ENCODE results near the gene CSKMT. TPM values are rescaled to one million over a fixed set of nuclear protein-coding genes. Genes with fewer than 3 reads are reported as not detected.
A peak's percentile ranks its signal among the peaks of the same experiment; 100 is the strongest.
"Not testable (repeated sequence)": the region's sequence is repeated elsewhere in the genome, so short reads cannot be mapped to it uniquely, and the experiment has no call there.

The CSKMT gene
- total RNA-seq, 1 donor from 2014 or later, result 3.2 TPM

DNA sequence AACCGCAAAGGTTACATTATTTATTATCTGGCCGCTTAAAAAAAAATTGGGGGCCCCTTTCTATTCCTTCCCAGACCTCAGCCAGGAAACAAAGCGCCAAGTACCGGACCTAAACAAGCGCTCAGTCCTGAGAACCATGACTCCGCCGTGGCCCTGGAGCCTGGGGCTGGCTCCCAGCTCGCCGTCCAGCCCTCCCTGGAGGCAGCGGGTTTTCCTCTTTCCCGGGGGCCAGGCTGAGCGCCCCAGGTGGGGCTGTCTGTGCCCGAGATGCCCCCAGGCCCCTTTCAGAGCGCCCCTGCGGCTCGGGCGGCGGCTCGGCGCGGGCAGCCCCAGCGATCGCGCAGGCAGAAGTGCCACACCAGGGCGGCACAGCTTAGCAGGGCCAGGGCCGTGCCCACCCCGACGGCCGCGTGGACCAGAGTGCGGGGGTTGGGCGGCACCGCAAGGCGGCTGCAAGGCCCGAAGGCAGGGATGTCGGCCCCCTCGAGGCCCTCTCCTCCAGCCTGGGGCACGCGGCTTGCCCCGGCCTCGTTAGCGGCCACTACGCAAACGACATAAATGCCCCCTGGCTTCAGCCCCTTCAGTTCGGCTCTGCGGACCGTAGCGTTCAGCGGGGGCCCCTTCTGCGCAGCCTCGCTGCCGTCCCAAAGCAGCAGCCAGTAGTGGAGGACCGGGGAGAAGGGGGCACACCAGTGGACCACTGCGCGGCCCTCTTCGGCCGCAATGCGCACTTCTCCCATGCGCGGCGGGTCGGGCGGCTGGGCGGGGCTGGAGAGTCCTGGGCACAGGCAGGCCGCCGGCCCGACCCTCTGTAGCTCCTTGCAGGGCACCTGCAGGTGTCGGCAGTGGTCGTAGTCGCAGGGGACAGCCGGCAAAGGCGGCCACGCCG lies 22.6 kb downstream of the CSKMT start:
- DNase-seq (ENCODE audit: low read depth), result no peak

DNA sequence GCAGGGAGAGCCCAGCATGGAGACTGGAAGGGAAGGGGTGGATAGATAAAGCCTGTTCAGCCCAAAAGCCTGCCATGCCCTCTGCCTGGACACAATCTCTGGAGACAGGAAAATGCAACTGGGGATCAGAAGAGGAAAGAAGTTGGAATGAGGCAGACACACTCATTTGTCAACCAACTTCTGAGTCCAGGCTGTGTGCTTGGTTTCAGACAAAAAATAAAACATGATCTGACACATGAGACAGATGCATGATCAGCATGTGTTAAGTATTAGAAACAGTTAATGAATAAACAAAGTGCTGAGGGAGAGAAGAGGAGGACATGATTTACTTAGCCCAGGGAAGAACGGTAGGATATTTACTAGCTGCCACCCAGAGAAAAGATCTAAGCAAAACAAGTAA lies 23.4 kb downstream of the CSKMT start:
- peak; percentile 43 for DNase-seq (ENCODE audit: low read depth)

DNA sequence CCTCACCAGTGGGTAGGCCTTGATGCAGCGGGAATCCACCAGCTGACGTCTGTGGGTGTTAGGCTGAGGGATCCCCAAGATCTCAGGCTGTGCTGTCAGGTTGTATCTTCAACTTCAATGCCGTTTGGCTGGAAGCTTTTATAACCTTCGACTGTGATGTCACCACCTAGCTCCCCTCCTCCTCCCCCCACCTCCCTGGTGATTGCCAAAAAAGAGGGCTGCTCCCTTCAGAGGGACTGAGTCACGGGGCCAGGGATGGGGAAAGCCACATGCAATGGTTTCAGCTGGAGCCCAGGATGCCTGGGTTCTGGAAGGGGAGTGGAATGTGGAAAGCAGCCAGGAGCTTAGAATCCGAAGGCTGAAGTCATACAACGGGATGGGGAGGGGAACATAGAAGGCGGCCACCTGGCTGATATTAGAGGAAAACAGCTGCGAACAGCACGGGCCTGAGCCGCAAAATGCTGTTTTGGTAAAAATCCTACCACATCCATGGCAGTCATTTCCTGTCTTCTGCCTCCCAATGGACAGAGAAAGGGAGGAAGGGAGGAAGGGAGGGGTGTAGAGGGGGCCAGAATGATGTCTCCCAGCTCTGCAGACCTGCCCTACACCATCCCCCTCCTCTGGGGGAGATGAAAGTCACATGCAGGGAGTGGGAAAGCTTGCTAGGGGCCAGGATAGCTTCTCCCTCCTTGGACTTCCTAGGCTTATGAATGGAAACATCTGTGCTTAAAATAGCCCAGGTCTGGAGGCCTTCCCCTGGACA lies 24.5 kb downstream of the CSKMT start, which contains the start of gene LRRN4CL:
LRRN4CL (minus strand) TSS at position 110 of the 763 bp plus-strand sequence. CDS start 1,022 bp downstream, outside the sequence.
- peak; percentile 100 for DNase-seq (ENCODE audit: low read depth)

DNA sequence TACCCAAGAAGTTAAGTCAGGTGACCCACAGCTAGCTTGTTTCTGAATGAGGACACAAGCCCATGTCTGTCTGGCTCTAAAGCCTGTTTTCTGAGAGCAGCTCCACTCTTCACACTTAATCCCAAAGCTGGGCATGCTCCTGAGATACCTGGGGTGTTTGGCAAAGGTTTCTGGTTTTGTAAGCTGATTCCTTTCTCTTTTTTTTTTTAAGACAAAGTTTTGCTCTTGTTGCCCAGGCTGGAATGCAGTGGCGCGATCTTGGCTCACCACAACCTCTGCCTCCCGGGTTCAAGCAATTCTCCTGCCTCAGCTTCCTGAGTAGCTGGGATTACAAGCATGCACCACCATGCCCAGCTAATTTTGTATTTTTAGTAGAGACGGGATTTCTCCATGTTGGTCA lies 28.5 kb downstream of the CSKMT start:
- not testable (repeated sequence) for DNase-seq (ENCODE audit: low read depth)

DNA sequence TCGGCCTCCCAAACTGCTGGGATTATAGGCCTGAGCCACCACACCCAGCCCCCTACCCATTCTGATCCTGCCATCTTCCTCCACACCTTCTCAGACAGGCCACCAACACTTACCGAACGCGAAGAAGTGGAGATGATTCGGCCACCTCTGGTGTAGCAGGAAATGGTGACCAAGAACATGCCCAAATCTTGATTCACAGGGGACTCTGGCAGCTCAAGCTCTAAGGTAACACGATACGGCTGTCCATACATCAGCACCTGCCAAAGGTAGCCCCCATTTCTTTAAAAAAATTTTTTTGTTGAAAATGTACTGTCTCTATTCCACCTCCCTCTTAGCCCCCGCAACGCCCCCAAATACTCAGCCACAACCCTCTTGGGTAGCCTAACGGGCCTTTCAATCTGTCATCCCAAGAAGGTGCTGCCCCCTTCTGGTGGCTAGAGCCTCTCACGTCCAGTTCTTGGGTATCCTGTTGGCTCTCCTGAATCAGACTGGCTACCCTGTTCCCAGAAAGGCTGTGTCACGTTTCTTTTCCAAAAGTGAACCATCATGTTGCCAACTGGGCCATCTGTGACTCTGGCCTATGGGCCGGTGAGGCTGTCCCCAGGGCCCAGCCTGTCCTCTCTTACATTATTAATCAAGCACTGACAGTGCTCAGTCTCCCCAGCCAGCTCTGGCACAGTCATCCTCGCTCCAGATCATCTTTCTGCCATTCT lies 29.5 kb downstream of the CSKMT start:
- DNase-seq (ENCODE audit: low read depth), result peak; percentile 94

DNA sequence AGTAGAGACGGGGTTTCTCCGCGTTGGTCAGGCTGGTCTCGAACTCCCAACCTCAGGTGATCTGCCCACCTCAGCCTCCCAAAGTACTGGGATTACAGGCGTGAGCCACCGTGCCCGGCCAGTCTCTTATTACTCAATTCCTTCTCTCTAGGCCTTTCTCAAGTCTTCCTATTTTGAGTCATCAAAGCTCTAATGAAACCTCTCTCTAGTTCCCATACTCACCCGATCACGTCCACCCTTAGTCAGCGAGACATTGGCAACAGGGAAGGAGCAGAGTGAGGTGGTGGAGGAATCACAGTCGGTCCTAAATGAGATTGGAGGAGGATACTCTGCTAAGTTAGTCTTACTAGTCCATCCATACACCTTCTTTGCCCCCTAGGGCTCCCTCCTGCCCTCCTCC lies 37.1 kb downstream of the CSKMT start:
- DNase-seq (ENCODE audit: low read depth), result no peak

DNA sequence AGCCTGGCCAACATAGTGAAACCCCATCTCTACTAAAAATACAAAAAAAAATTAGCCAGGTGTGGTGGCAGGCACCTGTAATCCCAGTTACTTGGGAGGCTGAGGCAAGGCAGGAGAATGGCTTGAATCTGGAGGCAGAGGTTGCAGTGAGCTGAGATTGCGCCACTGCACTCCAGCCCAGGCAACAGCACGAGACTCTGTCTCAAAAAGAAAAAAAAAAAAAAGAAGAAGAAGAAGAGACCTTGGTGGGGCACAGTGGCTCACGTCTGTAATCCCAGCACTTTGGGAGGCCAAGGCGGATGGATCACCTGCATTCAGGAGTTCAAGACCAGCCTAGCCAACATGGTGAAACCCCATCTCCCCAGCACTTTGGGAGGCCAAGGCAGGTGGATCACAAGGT lies 38.8 kb downstream of the CSKMT start:
- not testable (repeated sequence) for DNase-seq (ENCODE audit: low read depth)

DNA sequence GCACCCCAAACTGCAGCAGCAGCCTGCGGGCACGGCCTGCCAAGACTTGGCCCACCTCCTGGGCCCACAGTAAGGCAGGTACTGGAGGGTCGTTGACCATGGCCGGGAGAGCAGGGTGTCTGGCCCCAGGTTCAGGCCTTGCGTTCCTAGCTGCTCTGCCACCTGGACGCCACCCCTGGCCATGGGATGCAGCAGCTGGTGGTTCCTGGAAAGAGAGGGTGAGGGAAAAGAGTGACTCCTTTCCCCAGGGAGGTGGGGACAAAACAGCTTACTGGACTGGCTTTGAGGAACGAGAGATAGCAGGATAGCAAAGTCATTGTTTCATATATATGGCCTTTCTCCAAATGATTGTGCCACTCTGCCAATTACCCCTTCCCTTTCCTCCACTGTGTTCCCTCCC lies 40.3 kb downstream of the CSKMT start:
- DNase-seq (ENCODE audit: low read depth), result no peak

DNA sequence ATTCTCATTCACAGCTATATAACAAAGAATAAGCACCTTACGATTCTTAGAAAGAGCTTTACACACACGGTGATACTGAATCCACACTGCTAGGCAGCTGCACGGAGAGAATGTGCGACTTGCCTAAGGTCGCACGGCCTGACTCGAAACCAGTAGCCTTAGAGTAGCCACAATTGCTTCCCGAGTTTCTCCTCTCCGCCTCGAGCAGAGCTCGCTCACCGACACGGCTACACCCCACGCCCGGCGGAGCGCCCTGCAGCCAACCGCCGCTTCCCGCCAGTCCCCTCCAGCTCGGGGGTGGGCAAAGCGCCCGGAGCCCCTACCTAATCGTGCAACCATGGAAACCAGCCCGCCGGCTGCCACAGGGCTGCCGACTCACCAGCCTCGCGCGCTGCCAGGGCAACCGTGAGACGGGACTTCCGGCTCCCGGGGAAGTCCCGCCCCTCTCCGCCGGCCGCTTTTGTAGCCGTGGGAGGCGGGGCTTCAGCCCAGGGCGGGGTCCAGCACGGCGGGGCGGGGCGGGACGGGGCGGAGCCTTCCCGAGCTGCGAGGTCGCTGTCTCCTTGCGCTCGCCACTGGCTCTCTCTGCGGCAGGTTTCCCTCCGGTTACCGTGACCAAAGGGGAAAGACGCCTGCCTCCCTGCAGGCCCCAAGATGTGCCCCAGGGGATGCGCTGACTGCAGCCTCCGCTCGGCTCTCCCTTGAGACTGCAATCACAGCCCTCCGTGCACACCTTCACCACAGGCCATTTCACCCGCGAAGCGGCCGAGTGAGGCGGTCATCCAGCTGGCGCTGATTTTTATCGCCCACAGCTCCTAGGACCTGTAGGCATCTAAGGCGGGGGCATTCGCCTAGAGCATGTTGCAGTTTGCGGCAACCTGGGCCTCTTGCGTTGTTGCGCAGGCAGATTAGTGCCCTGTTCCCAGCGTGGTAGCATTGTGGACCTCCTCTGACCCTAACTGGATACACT lies 41.1 kb downstream of the CSKMT start:
- DNase-seq (ENCODE audit: low read depth), result peak; percentile 95

DNA sequence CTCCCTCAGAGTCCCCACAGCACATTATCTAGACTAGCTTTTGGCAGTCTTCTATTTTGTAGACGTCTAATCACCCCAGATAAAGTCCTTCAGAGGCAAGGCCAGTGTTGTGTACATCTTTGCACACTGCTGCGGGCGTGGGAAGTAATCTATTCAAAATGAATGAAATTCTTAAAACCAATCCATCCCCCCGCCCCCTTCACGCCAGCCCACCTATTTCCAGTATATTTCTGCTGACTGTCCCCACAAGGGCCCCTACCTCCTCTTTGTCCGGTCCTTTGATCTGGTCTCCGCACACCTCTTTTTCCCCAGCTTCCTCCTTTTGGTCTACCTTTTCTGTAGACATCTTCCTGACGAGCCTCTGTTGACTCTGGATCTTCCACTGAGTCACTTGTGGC lies 41.7 kb downstream of the CSKMT start:
- no peak for DNase-seq (ENCODE audit: low read depth)

DNA sequence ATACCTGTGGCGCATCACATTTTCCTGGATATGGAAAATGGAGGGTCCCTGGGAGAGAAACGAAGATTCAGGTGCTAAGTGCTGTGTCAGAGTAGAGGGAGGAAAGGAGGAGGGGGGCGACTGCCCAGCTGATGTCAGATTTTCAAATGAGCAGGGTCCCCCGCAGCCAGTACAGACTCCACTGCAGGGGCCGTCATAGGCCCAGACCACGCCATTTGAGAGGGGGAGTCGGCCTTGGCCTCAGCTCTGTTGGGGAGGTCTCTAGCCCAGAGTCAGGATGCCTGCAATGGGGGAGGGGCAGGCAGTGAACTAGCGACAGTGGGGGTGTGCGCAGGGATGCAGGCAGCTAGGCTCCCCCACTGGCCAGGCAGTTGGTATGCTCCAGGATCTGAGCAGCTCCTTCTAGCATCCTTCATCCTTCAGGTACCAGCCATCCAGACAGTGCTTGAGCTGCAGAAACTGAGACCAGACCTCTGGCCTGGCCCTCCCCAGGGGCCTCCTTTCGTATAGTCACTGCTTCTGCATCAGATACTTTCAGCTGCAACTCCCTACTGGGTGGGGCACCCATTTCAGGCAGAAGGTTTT lies 42.3 kb downstream of the CSKMT start, which contains the start of the genes BSCL2 and GNG3:
BSCL2 (minus strand) TSS at position 148 of the 585 bp plus-strand sequence. CDS start 229 bp downstream, outside the sequence.
GNG3 (plus strand) TSS at position 400 of the 585 bp plus-strand sequence. CDS start 620 bp downstream, outside the sequence.
- DNase-seq (ENCODE audit: low read depth), result no peak

DNA sequence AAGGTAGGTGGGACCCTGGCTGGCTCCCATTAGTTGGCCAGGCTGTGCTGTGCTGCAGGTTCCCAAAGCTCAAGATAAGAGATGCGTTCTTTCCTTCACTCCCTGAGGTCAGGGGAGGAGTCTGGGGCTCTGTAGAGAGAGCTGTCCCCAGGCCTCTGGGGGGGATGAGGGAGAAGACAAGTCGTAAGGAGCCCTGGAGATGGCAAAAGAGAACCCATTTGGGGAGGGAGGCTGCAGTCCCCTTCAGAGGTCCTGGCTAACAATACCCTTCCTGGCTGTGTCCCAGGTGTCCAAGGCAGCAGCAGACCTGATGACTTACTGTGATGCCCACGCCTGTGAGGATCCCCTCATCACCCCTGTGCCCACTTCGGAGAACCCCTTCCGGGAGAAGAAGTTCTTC lies 43.3 kb downstream of the CSKMT start:
- no peak for DNase-seq (ENCODE audit: low read depth)

DNA sequence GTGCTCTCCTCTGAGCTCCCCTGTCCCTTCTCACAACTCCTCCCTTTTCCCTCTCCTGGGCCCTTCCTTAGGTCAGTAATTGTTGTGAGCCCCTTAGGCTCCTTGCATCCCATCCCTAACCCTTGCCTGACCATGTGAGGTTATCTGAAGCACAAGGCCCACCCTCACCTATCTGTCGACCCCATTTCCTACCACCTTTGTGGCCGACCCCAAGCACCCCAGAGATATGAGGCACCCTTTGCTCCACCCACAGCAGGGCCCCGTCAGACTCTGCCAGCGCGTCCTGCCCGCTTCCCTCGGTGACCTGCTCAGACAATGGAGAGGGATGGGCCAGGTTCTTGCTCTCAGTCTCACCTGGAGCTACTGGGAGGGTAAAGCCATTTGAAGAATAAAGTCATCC lies 43.7 kb downstream of the CSKMT start:
- no peak for DNase-seq (ENCODE audit: low read depth)

DNA sequence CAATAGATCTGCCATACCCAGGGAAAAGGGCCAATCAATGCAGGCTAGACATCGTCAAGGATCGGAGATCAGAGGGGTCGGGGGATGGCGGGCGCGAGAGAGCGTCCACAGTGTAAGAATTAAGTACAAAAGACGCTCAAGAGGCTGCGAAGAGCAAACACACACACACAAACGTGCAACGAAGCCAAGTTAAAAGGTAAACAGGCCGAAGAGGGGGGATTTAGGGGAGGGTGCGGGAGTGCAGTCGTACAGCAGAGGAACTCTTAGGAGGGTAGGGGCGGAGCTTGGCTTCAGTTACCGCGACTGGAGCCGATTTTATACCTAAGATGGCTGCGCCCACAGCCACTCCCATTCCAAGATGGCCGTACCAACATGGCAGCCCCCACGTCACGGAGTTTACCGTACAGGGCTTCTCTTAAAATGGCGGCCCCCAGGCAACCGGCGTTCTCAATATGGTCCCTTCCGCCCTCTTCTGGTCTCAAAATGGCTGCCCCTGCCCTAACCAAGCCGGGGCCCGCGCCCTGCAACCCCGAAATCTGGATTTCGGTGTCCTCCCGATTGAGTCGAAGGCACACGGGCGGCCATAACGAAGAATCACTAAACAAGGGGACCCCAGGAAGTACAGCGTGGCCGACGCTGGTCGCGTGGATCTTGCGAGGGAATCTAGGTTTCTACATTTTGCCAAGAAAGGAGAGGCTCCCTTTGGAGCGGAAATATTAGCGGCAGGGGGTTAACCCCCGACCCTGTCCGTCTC lies 44.3 kb downstream of the CSKMT start:
- peak; percentile 98 for DNase-seq (ENCODE audit: low read depth)

DNA sequence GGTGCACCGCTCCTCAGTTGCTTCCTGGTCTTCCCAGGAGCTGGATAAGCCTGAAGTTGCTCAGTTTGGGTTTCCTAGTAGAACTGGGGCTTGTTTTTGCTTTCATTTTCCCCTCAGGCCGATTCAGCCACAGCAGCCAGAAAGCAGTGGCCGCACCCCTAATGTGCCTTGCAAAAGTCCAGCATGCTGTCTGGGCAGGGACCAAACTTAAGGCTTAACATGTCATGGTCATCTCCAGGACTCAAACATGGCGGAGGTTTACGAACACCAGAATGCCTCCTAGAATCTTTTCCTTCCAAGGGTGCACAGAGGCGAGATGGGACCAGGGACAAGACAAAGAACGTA lies 44.9 kb downstream of the CSKMT start:
- DNase-seq (ENCODE audit: low read depth), result no peak

DNA sequence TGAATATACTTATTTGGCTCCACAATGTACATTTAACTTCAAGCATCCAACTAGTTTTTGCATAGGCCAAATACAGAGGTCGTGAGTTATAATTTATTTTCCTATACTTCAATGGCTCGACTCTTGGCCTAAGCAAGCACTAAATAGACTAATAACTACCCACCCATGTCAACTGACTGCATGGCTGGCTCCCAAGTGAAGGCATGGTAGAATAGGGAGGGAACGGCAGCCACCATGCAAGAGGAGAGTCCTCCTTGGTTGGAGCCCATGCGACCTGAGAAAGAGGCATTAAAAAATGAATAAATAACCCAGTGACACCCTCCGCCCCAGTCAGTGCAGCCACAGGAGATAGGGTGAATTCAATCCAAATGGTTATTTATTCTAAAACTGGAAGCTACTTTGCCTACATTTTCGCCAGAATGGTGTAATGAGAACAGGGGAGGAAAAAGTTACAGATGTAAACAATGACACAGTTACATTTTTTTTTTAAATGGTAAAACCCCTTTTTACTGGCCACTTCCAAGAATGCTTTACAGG lies 47.2 kb downstream of the CSKMT start:
- no peak for DNase-seq (ENCODE audit: low read depth)

DNA sequence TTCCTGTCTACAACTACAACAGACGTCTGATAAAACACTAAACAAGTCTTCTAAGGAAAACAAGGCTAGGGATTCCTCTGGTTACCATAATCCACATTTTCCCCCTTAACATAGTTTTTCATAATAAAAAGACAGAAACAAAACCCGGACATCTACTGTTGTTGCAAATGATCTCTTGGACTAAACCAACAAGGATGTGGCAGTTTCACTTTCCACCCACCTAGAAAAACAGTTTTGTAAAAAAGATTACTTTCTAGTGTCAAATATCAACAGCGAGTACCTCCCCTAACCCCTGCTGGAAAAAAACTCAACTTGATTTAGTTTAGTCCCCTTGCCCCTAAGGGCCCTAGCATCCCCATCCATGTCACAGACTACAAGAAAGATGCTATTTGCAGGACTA lies 47.7 kb downstream of the CSKMT start:
- DNase-seq (ENCODE audit: low read depth), result no peak

DNA sequence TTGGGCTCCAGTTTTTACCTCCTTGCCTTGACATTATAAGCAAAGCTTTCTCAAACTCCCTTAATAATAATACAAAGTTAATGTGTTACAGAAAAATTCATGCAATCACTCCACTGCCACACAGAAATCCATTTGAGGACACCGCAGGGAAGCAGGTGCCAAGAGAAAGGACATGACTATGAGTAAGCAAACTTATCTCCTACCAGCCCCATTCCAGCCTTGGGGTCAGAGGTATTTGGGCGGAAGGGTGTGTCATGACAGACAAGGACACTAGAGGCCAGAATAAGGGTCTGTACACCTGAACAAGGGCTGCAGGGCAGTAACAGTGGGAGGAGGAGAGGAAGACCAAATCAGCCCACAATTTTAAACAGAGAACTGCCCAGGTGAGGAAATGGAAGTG lies 48.2 kb downstream of the CSKMT start:
- DNase-seq (ENCODE audit: low read depth), result peak; percentile 31

Data from myocyte (in vitro differentiated cells).